Neural cell (in vitro differentiated cells): ENCODE data around the gene TMEM86A. TPM values are rescaled to one million over a fixed set of nuclear protein-coding genes. Genes with fewer than 3 reads are reported as not detected.

Experiments
- H2AFZ ChIP-seq: fragments of 200-600, 300-800 bp; sonication (generic), shearing (Covaris generic); 2 replicates; pipeline ENCODE4 v1.6.0; 2014; ENCODE audit warnings: low read depth, mild to moderate bottlenecking, antibody characterized with exemption, low read length, moderate library complexity
- H3F3A ChIP-seq: fragments of 200-600 bp; shearing (Covaris generic); 2 replicates; pipeline ENCODE4 v1.6.1; 2016; ENCODE audit warnings: mild to moderate bottlenecking, moderate library complexity, mixed read lengths, antibody characterized with exemption, low read length; ENCODE audit not compliant: insufficient read depth, poor library complexity, severe bottlenecking
- H3K27ac ChIP-seq: fragments of 200-600, 300-800 bp; sonication (generic), shearing (Covaris generic); 2 replicates; pipeline ENCODE4 v1.5.1; 2014; ENCODE audit warnings: mild to moderate bottlenecking, low read length, moderate library complexity
- H3K27me3 ChIP-seq: fragments of 300-800, 200-600 bp; sonication (generic), shearing (Covaris generic); 2 replicates; pipeline ENCODE4 v1.6.0; 2014; ENCODE audit warnings: mild to moderate bottlenecking, low read depth, low read length, moderate library complexity; ENCODE audit not compliant: insufficient read depth
- H3K36me3 ChIP-seq: fragments of 300-800, 200-600 bp; sonication (generic), shearing (Covaris generic); 2 replicates; pipeline ENCODE4 v1.5.1; 2014; ENCODE audit warnings: mild to moderate bottlenecking, antibody characterized with exemption, low read length, moderate library complexity; ENCODE audit not compliant: insufficient read depth
- H3K4me2 ChIP-seq: fragments of 300-800, 200-600 bp; sonication (generic), shearing (Covaris generic); 2 replicates; pipeline ENCODE4 v1.6.0; 2014; ENCODE audit warnings: mild to moderate bottlenecking, low read length
- H3K4me3 ChIP-seq: fragments of 300-800, 200-600 bp; sonication (generic), shearing (Covaris generic); 2 replicates; pipeline ENCODE4 v1.5.1; 2014; ENCODE audit warnings: mild to moderate bottlenecking, low read length, moderate library complexity
- H3K79me2 ChIP-seq: fragments of 200-600 bp; shearing (Covaris generic); replicated peaks from 2 replicates; pipeline ENCODE4 v1.6.0; 2014; ENCODE audit warnings: mild to moderate bottlenecking, low read length, moderate library complexity; ENCODE audit not compliant: insufficient read depth
- H3K9ac ChIP-seq: fragments of 300-800, 200-600 bp; sonication (generic), shearing (Covaris generic); 2 replicates; pipeline ENCODE4 v1.6.1; 2016; ENCODE audit warnings: mild to moderate bottlenecking, low read length, mixed read lengths
- H3K9me2 ChIP-seq: fragments of 200-600 bp; shearing (Covaris generic); 2 replicates; pipeline ENCODE4 v1.6.1; 2016; ENCODE audit warnings: mild to moderate bottlenecking, low read length, mixed read lengths; ENCODE audit not compliant: insufficient read depth
- H3K9me3 ChIP-seq: fragments of 200-600, 300-800 bp; sonication (generic), shearing (Covaris generic); 2 replicates; pipeline ENCODE4 v1.6.1; 2016; ENCODE audit warnings: mild to moderate bottlenecking, mixed run types, low read length, moderate library complexity, mixed read lengths
- H4K20me1 ChIP-seq: fragments of 200-600 bp; shearing (Covaris generic); 2 replicates; pipeline ENCODE4 v1.6.1; 2016; ENCODE audit warnings: mild to moderate bottlenecking, mixed run types; ENCODE audit not compliant: insufficient read depth
- CTCF ChIP-seq: fragments of 450-650 bp; IDR thresholded peaks from 2 replicates; pipeline ENCODE4 v1.5.1; 2014; ENCODE audit warnings: antibody characterized with exemption, mild to moderate bottlenecking, moderate library complexity; ENCODE audit not compliant: poor library complexity, severe bottlenecking
- EP300 ChIP-seq: fragments of 450-650 bp; conservative IDR thresholded peaks from 2 replicates; pipeline ENCODE4 v1.6.1; 2014; ENCODE audit warnings: antibody characterized with exemption, mild to moderate bottlenecking, moderate library complexity; ENCODE audit not compliant: poor library complexity, severe bottlenecking
- EZH2 ChIP-seq: fragments of 200-600, 300-800 bp; shearing (Covaris generic), sonication (generic); IDR thresholded peaks from 2 replicates; pipeline ENCODE4 v1.6.1; 2014; ENCODE audit warnings: antibody characterized with exemption, low read length, borderline replicate concordance, mild to moderate bottlenecking; ENCODE audit not compliant: insufficient read depth, poor library complexity, severe bottlenecking
- MXI1 ChIP-seq: fragments of 450-650 bp; conservative IDR thresholded peaks from 2 replicates; pipeline ENCODE4 v1.6.1; 2014; ENCODE audit warnings: antibody characterized with exemption, mild to moderate bottlenecking; ENCODE audit not compliant: poor library complexity, severe bottlenecking
- POLR2AphosphoS5 ChIP-seq: IDR thresholded peaks from 2 replicates; pipeline ENCODE4 v1.6.1; 2012
- RAD21 ChIP-seq: fragments of 450-650 bp; conservative IDR thresholded peaks from 2 replicates; pipeline ENCODE4 v1.6.1; 2014; ENCODE audit warnings: antibody characterized with exemption, mild to moderate bottlenecking, moderate library complexity
- REST ChIP-seq: IDR thresholded peaks from 2 replicates; pipeline ENCODE4 v1.6.1; 2012; ENCODE audit warnings: borderline replicate concordance
- SMC3 ChIP-seq: fragments of 450-650 bp; conservative IDR thresholded peaks from 2 replicates; pipeline ENCODE4 v1.6.1; 2014; ENCODE audit warnings: antibody characterized with exemption, mild to moderate bottlenecking, moderate library complexity; ENCODE audit not compliant: poor library complexity
- TAF1 ChIP-seq: IDR thresholded peaks from 2 replicates; pipeline ENCODE4 v1.6.1; 2012; ENCODE audit warnings: low read depth
- polyA plus RNA-seq: library from polyadenylated mRNA; depleted of rRNA; stranded (reverse); fragments of >200 nt; gene quantifications from 2 replicates; pipeline ENCODE4 v1.2.3, GENCODE V29; 2014

TMEM86A gene
- polyA plus RNA-seq, 1 donor from 2014 or later = 3.3 TPM

GRCh38 chr11:18748766-18749365 is 50.3 kb downstream of the TMEM86A start:
- peak; percentile 59 for TF ChIP-seq EP300
- TF ChIP-seq RAD21 = no peak
- TF ChIP-seq MXI1 = no peak
- TF ChIP-seq REST = peak; percentile 28
- no peak for TF ChIP-seq EZH2
- peak; percentile 50 for TF ChIP-seq POLR2AphosphoS5
- peak overlapping the region; percentile 57 for H3K27ac ChIP-seq
- no peaks in the 10 kb centered on the region for H3K79me2 ChIP-seq
- H3K9ac ChIP-seq = peak overlapping the region; percentile 6
- H3K27me3 ChIP-seq = no peaks in the 10 kb centered on the region
- H3K4me3 ChIP-seq = peak overlapping the region; percentile 38
- H3K4me2 ChIP-seq = peak overlapping the region; percentile 6
- H3K9me3 ChIP-seq = no peaks in the 10 kb centered on the region
- no peaks in the 10 kb centered on the region for H3K36me3 ChIP-seq
- H4K20me1 ChIP-seq = no peaks in the 10 kb centered on the region
- no peaks in the 10 kb centered on the region for H3K9me2 ChIP-seq
- H2AFZ ChIP-seq = no peak overlapping the region
- no peaks in the 10 kb centered on the region for H3F3A ChIP-seq

GRCh38 chr11:18749681-18750319 is 51.2 kb downstream of the TMEM86A start:
- H3K4me3 ChIP-seq = no peak overlapping the region
- no peak overlapping the region for H2AFZ ChIP-seq

GRCh38 chr11:18750944-18751343 is 52.4 kb downstream of the TMEM86A start:
- H3K4me3 ChIP-seq = no peak overlapping the region
- H3F3A ChIP-seq = no peaks in the 10 kb centered on the region
- no peaks in the 10 kb centered on the region for H3K27me3 ChIP-seq
- TF ChIP-seq REST = no peak
- no peak for TF ChIP-seq RAD21
- TF ChIP-seq MXI1 = no peak
- no peak for TF ChIP-seq EZH2
- TF ChIP-seq TAF1 = no peak
- TF ChIP-seq SMC3 = no peak
- no peak for TF ChIP-seq EP300
- no peak for TF ChIP-seq CTCF
- no peak for TF ChIP-seq POLR2AphosphoS5
- H3K79me2 ChIP-seq = no peaks in the 10 kb centered on the region
- no peaks in the 10 kb centered on the region for H3K36me3 ChIP-seq
- H3K9me2 ChIP-seq = no peaks in the 10 kb centered on the region
- H2AFZ ChIP-seq = no peak overlapping the region
- no peak overlapping the region for H3K4me2 ChIP-seq
- H3K9me3 ChIP-seq = no peaks in the 10 kb centered on the region
- H3K27ac ChIP-seq = no peak overlapping the region
- no peaks in the 10 kb centered on the region for H4K20me1 ChIP-seq
- H3K9ac ChIP-seq = no peak overlapping the region

More at GRCh38 chr11:18749681-18750319, 51.2 kb downstream of the TMEM86A start:
- no peaks in the 10 kb centered on the region for H3K36me3 ChIP-seq
- H4K20me1 ChIP-seq = no peaks in the 10 kb centered on the region
- H3F3A ChIP-seq = no peaks in the 10 kb centered on the region
- no peaks in the 10 kb centered on the region for H3K27me3 ChIP-seq
- H3K79me2 ChIP-seq = no peaks in the 10 kb centered on the region
- no peak overlapping the region for H3K4me2 ChIP-seq
- TF ChIP-seq RAD21 = no peak
- TF ChIP-seq TAF1 = no peak
- TF ChIP-seq EZH2 = no peak
- H3K27ac ChIP-seq = peak overlapping the region; percentile 57
- H3K9me2 ChIP-seq = no peaks in the 10 kb centered on the region
- H3K9ac ChIP-seq = peak overlapping the region; percentile 6
- no peaks in the 10 kb centered on the region for H3K9me3 ChIP-seq
